Osteocyte (in vitro differentiated cells): Measurements from ENCODE around the gene CXorf65. TPM values are rescaled to one million over a fixed set of nuclear protein-coding genes. Genes with fewer than 3 reads are reported as not detected.

Experiments used
- DNase-seq: peaks from one replicate; pipeline ENCODE4 v3.0.0; 2021; ENCODE audit warnings: mixed read lengths; ENCODE audit not compliant: unreplicated experiment; ENCODE audit errors: extremely low spot score
- H3K27ac Mint-ChIP-seq: one replicate; pipeline ENCODE4 v1.8.0; 2021; ENCODE audit warnings: mild to moderate bottlenecking, mixed read lengths; ENCODE audit not compliant: unreplicated experiment
- H3K27me3 Mint-ChIP-seq: one replicate; pipeline ENCODE4 v1.8.0; 2021; ENCODE audit warnings: mixed read lengths; ENCODE audit not compliant: unreplicated experiment
- H3K36me3 Mint-ChIP-seq: one replicate; pipeline ENCODE4 v1.8.0; 2021; ENCODE audit warnings: mixed read lengths; ENCODE audit not compliant: unreplicated experiment
- H3K4me1 Mint-ChIP-seq: one replicate; pipeline ENCODE4 v1.8.0; 2021; ENCODE audit warnings: mixed read lengths; ENCODE audit not compliant: unreplicated experiment
- H3K4me3 Mint-ChIP-seq: one replicate; pipeline ENCODE4 v1.8.0; 2021; ENCODE audit warnings: mild to moderate bottlenecking, moderate library complexity, mixed read lengths; ENCODE audit not compliant: unreplicated experiment
- H3K9me3 Mint-ChIP-seq: one replicate; pipeline ENCODE4 v1.8.0; 2021; ENCODE audit warnings: mixed read lengths; ENCODE audit not compliant: unreplicated experiment
- total RNA-seq: library from RNA; stranded (reverse); gene quantifications from 2 replicates; pipeline ENCODE4 v1.2.1, GENCODE V29; 2021
- TF ChIP-seq, protein P1 (sequence below): fragments of 200-600 bp; sonication (generic); IDR thresholded peaks from 2 replicates; pipeline ENCODE4 v1.5.0; 2021; ENCODE audit warnings: antibody characterized with exemption, mild to moderate bottlenecking, moderate library complexity

The CXorf65 gene
- total RNA-seq, 1 donor from 2014 or later: not detected

DNA sequence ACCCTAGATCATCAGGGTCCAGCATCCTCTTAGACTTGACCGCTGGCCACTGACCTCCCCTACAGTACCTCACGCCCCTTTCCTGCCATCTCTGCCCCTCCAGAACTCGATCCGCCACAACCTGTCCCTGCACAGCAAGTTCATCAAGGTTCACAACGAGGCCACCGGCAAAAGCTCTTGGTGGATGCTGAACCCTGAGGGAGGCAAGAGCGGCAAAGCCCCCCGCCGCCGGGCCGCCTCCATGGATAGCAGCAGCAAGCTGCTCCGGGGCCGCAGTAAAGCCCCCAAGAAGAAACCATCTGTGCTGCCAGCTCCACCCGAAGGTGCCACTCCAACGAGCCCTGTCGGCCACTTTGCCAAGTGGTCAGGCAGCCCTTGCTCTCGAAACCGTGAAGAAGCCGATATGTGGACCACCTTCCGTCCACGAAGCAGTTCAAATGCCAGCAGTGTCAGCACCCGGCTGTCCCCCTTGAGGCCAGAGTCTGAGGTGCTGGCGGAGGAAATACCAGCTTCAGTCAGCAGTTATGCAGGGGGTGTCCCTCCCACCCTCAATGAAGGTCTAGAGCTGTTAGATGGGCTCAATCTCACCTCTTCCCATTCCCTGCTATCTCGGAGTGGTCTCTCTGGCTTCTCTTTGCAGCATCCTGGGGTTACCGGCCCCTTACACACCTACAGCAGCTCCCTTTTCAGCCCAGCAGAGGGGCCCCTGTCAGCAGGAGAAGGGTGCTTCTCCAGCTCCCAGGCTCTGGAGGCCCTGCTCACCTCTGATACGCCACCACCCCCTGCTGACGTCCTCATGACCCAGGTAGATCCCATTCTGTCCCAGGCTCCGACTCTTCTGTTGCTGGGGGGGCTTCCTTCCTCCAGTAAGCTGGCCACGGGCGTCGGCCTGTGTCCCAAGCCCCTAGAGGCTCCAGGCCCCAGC, 5.7 kb downstream of the CXorf65 start:
- peaks cover 16% of the 10 kb centered on the region for H3K4me1 Mint-ChIP-seq
- no peak overlapping the region for H3K4me3 Mint-ChIP-seq
- no peaks in the 10 kb centered on the region for H3K9me3 Mint-ChIP-seq
- no peaks in the 10 kb centered on the region for H3K27me3 Mint-ChIP-seq
- H3K27ac Mint-ChIP-seq: no peak overlapping the region
- TF ChIP-seq, protein P1, sequence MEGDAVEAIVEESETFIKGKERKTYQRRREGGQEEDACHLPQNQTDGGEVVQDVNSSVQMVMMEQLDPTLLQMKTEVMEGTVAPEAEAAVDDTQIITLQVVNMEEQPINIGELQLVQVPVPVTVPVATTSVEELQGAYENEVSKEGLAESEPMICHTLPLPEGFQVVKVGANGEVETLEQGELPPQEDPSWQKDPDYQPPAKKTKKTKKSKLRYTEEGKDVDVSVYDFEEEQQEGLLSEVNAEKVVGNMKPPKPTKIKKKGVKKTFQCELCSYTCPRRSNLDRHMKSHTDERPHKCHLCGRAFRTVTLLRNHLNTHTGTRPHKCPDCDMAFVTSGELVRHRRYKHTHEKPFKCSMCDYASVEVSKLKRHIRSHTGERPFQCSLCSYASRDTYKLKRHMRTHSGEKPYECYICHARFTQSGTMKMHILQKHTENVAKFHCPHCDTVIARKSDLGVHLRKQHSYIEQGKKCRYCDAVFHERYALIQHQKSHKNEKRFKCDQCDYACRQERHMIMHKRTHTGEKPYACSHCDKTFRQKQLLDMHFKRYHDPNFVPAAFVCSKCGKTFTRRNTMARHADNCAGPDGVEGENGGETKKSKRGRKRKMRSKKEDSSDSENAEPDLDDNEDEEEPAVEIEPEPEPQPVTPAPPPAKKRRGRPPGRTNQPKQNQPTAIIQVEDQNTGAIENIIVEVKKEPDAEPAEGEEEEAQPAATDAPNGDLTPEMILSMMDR: no peak
- H3K36me3 Mint-ChIP-seq: no peaks in the 10 kb centered on the region
- DNase-seq: no peak

DNA sequence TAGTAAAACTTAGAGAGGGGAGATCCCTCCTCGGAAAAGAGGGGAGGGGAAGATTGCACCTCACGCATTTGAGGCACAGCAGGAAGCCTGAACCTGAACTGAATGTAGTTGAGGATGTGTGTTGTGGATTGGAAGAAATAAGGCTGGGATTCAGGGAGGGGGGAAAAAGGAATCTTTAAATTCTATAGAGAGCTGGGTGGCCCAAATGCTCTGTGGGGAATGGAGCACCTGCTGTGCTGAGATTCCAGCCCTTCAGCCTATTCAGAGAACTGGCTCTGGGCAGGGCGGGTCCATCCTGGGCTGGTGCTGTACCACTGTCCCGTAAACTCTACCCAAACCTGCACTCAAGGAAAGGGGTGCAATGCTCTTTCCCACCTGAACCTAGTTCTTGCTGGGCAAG, 6.8 kb downstream of the CXorf65 start:
- Mint-ChIP-seq H3K36me3 (no peaks in the 10 kb centered on the region), H3K4me3 (no peak overlapping the region), H3K27me3 (no peaks in the 10 kb centered on the region), H3K27ac (no peak overlapping the region), H3K9me3 (no peaks in the 10 kb centered on the region), H3K4me1 (peaks cover 18% of the 10 kb centered on the region)
- DNase-seq: no peak
- TF ChIP-seq, protein P1: no peak

DNA sequence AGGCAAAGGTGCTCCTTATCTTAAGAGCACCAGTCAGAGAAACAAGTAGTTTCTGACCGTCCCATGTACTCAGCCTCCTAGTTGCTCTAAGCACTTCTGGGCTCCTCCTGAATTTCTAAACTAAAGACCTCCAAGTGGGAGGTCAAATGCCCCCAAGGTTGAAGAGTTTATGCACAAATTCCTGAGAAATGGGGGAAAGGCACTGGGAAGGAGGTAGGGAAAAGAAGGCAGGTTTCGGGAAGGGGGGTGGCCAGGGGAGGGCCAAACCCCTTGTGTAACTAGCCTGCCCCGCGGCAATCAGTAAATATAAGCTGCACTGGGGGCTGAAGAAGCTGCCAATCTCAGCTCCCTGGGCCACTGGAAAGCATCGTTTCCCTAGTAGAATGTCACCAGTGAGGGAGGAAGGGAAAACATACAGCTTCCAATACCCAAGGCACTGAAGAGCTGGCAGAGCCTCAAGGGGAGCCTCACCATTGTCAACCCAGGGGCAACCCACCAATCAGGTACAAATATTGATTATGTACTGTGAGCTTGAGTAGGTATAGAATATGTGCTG, 7.5 kb downstream of the CXorf65 start:
- Mint-ChIP-seq H3K4me1 (peaks cover 13% of the 10 kb centered on the region), H3K27ac (no peak overlapping the region), H3K4me3 (no peak overlapping the region), H3K9me3 (no peaks in the 10 kb centered on the region), H3K27me3 (no peaks in the 10 kb centered on the region), H3K36me3 (no peaks in the 10 kb centered on the region)
- no peak for DNase-seq
- TF ChIP-seq, protein P1: no peak

DNA sequence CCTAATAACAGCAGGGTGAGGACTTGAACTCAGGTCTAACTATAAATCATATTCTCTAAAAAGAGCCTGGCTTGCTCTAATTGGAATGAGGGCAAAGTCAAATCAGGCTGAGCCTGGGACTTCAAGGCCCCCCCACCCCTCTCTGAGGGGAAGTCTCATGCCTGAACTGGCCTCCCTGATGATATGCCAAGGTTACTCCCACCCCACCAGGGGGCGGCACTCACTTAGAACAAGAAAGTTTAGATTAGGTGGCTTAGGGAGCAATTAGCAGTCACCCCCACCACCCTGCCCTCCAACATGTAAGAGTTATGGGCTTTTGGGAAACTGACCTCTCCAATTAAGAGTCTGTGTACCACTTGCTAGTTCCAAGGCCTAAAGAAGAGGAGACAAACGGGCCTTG, 8.2 kb downstream of the CXorf65 start:
- no peaks in the 10 kb centered on the region for H3K9me3 Mint-ChIP-seq
- DNase-seq: no peak
- peaks cover 7% of the 10 kb centered on the region for H3K4me1 Mint-ChIP-seq
- H3K27me3 Mint-ChIP-seq: no peaks in the 10 kb centered on the region
- no peaks in the 10 kb centered on the region for H3K36me3 Mint-ChIP-seq
- H3K27ac Mint-ChIP-seq: no peak overlapping the region
- no peak overlapping the region for H3K4me3 Mint-ChIP-seq
- TF ChIP-seq, protein P1: peak; percentile 53

DNA sequence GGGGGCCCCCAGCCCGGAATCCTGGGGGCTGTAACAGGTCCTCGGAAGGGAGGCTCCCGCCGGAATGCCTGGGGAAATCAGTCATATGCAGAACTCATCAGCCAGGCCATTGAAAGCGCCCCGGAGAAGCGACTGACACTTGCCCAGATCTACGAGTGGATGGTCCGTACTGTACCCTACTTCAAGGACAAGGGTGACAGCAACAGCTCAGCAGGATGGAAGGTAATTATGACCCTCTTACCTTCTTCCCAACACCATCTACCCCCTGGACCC, 9.8 kb downstream of the CXorf65 start:
- TF ChIP-seq, protein P1: no peak

More for the DNA sequence above, 9.8 kb downstream of the CXorf65 start:
- Mint-ChIP-seq H3K4me1 (peaks cover 2% of the 10 kb centered on the region), H3K36me3 (no peaks in the 10 kb centered on the region), H3K4me3 (peak overlapping the region; percentile 88), H3K27ac (no peak overlapping the region), H3K27me3 (no peaks in the 10 kb centered on the region), H3K9me3 (no peaks in the 10 kb centered on the region)
- no peak for DNase-seq
